Measurements from ENCODE around the gene TIE1.

The TIE1 gene

DNA sequence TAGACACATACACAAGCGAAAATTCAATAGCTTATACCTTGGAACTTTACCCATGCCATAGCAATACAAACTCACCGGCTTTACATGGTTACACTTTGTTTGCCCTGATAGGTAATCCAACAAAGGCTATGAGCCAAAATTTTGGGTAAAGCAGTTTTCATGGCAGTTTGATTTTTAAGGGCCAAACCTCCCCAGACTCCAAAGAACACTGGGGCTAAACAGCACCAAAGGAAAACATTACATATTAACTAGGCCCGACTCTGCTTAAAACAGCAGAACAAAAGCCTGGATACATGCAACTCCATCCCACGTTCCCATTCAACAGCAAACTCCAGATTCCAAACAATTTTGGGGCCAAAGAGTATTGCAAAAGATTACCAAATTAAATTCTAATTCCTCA lies 35.4 kb upstream of the TIE1 start:
- Histone ChIP-seq H3K4me3 (no peak overlapping the region), H3K9ac (ENCODE audit: insufficient read length) (no peak overlapping the region), H3K36me3 (ENCODE audit: insufficient read depth, low read length) (no peaks in the 10 kb centered on the region), H3K9me3 (ENCODE audit: low read depth, low read length) (no peaks in the 10 kb centered on the region), H3K27ac (no peak overlapping the region)
- TF ChIP-seq FOXP2 (optimal IDR thresholded peaks at IDR 0.05; ENCODE audit: control extremely low read depth, extremely low read length, insufficient read depth) (no peak), EZH2 (IDR thresholded peaks at IDR 0.05) (no peak), POLR2AphosphoS5 (IDR thresholded peaks at IDR 0.05; ENCODE audit: borderline replicate concordance, low read depth, low read length) (no peak)
- no peak for DNase-seq (ENCODE audit: low read depth, low spot score)

DNA sequence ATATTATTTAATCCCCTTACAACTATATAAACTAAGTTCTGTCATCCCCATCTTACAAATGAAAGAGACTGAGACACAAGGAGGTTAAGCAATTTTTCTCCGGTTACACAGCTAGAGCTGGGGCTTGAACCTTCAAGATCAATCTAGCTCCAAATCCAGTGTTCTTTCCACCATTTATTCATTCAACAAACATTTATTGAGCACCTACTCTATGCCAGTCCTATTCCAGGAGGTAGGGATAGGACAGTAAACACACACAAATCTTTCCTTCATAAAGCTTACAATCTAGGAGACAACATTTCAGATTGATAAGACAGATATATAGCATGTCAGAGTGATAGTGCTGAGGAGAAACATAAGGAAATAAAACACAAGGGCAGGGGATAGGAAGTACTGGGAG lies 33.9 kb upstream of the TIE1 start:
- DNase-seq (ENCODE audit: low read depth, low spot score) = no peak
- no peak overlapping the region for H3K9ac ChIP-seq (ENCODE audit: insufficient read length)
- no peaks in the 10 kb centered on the region for H3K36me3 ChIP-seq (ENCODE audit: insufficient read depth, low read length)
- no peak overlapping the region for H3K4me3 ChIP-seq
- H3K9me3 ChIP-seq (ENCODE audit: low read depth, low read length) = no peaks in the 10 kb centered on the region
- H3K27ac ChIP-seq = no peak overlapping the region
- TF ChIP-seq POLR2AphosphoS5 (IDR thresholded peaks at IDR 0.05; ENCODE audit: borderline replicate concordance, low read depth, low read length) = no peak
- TF ChIP-seq FOXP2 (optimal IDR thresholded peaks at IDR 0.05; ENCODE audit: control extremely low read depth, extremely low read length, insufficient read depth) = no peak
- no peak for TF ChIP-seq EZH2 (IDR thresholded peaks at IDR 0.05)

DNA sequence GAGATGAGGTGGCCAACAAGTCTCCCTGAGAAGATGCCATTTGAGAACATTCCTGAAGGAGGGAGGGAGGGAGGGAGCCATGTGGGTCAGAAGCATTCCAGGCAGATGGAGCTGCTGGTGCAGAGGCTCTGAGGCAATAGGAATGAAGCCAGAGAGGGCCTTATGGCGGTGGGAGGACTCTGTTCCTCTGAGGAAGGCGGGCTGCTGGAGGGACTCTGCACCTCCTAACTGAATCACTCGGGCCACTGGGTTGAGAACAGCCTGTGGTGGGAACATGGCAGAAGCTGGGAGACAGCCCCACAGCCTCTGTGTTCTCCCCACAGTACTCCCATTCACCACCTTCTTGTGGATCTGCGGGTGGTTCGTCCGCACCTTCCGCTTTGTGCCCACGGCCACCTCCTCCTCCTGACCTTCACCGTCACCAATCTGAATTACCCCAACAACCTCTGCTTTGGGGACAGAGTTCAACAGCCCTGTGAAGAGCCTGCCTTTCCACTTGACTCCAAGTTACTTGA lies 33.4 kb upstream of the TIE1 start:
- DNase-seq (ENCODE audit: low read depth, low spot score) = no peak
- H3K27ac ChIP-seq = no peak overlapping the region
- no peak overlapping the region for H3K9ac ChIP-seq (ENCODE audit: insufficient read length)
- H3K4me3 ChIP-seq = no peak overlapping the region
- no peaks in the 10 kb centered on the region for H3K9me3 ChIP-seq (ENCODE audit: low read depth, low read length)
- H3K36me3 ChIP-seq (ENCODE audit: insufficient read depth, low read length) = no peaks in the 10 kb centered on the region
- no peak for TF ChIP-seq EZH2 (IDR thresholded peaks at IDR 0.05)
- no peak for TF ChIP-seq POLR2AphosphoS5 (IDR thresholded peaks at IDR 0.05; ENCODE audit: borderline replicate concordance, low read depth, low read length)
- TF ChIP-seq FOXP2 (optimal IDR thresholded peaks at IDR 0.05; ENCODE audit: control extremely low read depth, extremely low read length, insufficient read depth) = no peak

DNA sequence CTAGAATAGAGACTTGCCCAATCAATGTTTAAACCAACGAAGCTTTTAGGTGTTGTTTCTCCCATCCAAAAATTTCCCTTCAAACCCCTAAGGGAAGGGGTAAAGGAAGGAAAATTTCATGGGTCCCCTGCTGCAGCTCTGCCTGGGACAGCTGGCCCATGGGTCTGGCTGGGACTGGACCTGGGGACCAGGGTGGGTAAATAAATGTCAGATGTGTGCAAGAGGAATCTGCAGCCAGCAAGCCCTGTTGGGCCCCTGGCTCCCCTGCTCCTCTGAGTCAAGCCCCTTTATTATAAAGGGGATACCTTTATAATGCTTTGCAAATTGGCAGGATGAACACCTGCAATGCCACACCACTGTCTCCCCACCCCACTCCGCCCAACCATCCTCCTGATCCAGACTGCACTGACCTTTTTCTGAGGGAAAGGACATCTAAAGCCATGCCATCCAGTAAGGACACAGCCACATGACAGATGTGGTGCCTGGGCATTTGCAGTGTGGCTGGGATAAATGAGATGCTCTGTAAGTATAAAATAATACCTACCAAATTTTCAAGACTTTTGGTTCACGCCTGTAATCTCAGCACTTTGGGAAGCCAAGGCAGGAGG lies 32.9 kb upstream of the TIE1 start:
- no peaks in the 10 kb centered on the region for H3K9me3 ChIP-seq (ENCODE audit: low read depth, low read length)
- H3K4me3 ChIP-seq = no peak overlapping the region
- TF ChIP-seq FOXP2 (optimal IDR thresholded peaks at IDR 0.05; ENCODE audit: control extremely low read depth, extremely low read length, insufficient read depth) (no peak), POLR2AphosphoS5 (IDR thresholded peaks at IDR 0.05; ENCODE audit: borderline replicate concordance, low read depth, low read length) (no peak), EZH2 (IDR thresholded peaks at IDR 0.05) (no peak)
- H3K36me3 ChIP-seq (ENCODE audit: insufficient read depth, low read length) = no peaks in the 10 kb centered on the region
- H3K9ac ChIP-seq (ENCODE audit: insufficient read length) = no peak overlapping the region
- H3K27ac ChIP-seq = no peak overlapping the region
- DNase-seq (ENCODE audit: low read depth, low spot score) = no peak

DNA sequence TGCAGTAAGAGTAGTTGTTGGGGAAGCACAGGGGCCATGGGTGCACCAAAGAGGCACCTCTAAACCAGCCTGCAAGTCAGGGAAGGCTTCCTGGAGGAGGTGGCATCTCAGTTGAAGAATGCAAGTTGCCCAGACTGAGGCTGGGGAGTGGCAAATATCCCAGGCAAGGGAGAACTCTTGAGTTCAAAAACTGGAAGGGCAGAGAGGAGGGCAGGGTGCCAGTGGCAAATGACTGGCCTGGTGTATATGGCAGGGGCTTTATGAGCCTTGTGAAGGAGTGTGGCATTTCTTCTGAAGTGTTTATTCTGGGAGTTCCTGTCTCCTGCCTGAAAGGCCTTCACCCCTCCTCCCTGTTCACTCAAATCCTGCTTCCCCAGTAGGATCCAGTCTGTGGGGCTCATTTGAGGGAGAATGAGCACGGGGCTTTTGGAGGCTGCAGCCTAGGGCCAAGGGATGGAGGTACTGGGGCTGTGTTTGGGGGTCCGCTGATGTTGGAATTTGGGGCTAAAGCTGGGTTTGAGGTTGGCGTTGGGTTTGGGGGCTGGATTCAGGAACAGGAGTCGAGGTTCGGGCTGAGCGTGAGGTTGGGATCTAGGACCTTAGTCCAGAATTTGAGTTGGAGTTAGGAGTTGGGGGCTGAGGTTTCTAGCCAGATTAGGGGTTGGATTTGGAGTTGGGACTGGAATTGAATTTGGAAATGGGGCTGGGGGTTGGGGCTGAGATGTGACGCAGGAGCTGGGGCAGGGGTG lies 31.0 kb upstream of the TIE1 start, which contains the start of gene TMEM125:
Gene TMEM125 (plus strand): TSS at position 357 of the 749 bp plus-strand sequence. CDS start 2,740 bp downstream, outside the sequence.
- Histone ChIP-seq H3K9me3 (ENCODE audit: low read depth, low read length) (no peaks in the 10 kb centered on the region), H3K27ac (no peak within 1 kb of the TSS), H3K4me3 (no peak within 1 kb of the TSS), H3K36me3 (ENCODE audit: insufficient read depth, low read length) (no peaks in the 10 kb centered on the region), H3K9ac (ENCODE audit: insufficient read length) (no peak within 1 kb of the TSS)
- no peak for DNase-seq (ENCODE audit: low read depth, low spot score)
- TF ChIP-seq POLR2AphosphoS5 (IDR thresholded peaks at IDR 0.05; ENCODE audit: borderline replicate concordance, low read depth, low read length) = no peak
- no peak for TF ChIP-seq EZH2 (IDR thresholded peaks at IDR 0.05)

DNA sequence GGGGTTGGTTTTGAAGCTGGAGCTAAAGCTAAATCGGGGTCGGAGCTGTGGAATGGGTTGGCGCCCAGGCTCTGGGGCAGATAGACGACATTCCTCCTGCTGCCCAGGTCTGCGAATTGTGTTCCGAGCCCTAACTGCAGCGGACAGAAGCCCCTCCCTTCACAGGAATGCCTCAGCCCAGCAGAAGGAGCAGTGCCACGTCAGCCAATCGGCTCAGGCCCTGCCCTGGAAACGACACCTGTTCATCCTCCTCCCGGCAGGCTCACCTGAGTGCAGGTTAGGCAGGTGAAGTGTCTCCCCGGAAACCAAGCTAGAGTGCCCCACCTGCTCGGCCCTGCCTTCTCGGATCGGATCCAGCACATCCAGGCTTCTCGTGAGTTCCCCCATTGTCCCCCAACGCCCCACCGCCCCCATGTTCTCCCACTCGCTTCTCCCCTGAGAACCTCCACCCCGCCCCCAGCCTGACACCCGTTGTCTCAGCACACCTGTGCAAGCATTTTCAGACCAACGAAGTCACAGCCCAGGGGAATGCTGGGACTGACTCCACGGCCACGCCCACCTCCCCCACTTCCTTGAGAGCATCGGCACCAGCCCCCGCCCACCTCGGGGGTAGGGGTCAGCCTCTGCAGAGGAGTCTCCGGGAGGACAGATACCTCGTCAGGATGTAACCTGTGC lies 30.2 kb upstream of the TIE1 start:
- H3K9me3 ChIP-seq (ENCODE audit: low read depth, low read length) = no peaks in the 10 kb centered on the region
- TF ChIP-seq EZH2 (IDR thresholded peaks at IDR 0.05) (no peak), POLR2AphosphoS5 (IDR thresholded peaks at IDR 0.05; ENCODE audit: borderline replicate concordance, low read depth, low read length) (no peak), FOXP2 (optimal IDR thresholded peaks at IDR 0.05; ENCODE audit: control extremely low read depth, extremely low read length, insufficient read depth) (no peak)
- H3K9ac ChIP-seq (ENCODE audit: insufficient read length) = no peak overlapping the region
- DNase-seq (ENCODE audit: low read depth, low spot score) = no peak
- no peaks in the 10 kb centered on the region for H3K36me3 ChIP-seq (ENCODE audit: insufficient read depth, low read length)
- H3K27ac ChIP-seq = no peak overlapping the region
- no peak overlapping the region for H3K4me3 ChIP-seq

DNA sequence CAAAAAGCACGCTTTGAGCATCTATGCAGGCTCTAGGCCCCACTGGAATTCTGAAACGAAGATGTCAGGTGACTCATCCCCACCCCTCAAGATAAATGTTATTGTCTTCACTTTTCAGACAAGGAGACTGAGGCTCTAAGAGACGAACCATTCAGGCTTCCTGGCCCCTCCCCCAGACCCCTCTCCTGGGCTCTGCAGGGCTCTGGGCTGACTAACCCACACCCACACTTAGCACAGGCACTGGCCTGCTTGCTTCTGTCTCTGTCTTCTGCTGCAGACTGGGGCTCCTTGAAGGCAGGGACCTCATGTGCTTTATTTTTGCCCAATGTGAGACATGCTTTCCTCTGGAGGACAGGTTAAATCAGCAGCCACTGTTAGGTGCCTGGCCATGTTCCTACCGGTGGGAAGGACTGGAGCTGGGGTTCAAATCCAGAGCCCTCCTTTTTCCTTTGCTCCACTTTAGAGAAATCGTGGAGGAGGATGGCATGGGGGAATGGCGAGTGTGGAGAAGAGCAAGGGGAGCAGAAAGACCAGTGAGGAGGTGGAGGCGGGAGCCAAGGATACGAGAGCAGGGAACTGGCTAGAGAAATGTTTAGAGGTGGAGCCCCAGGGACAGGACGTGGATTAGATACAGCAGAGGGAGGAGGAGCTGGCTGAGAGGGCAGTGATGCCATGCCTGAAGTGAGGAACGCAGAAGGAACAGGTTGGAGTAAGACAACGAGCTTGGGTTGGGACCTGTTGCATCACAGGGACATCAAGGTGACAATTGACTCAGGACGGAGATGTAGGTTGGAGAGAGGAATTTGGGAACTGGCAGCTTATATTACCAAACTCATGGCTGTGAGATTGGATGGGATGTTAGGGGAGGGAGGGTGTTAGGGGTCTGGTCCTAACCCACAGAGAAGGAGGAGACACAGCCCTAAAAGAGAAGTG lies 29.3 kb upstream of the TIE1 start:
- no peak overlapping the region for H3K4me3 ChIP-seq

More for the DNA sequence above, 29.3 kb upstream of the TIE1 start:
- H3K36me3 ChIP-seq (ENCODE audit: insufficient read depth, low read length) = no peaks in the 10 kb centered on the region
- H3K27ac ChIP-seq = no peak overlapping the region
- H3K9ac ChIP-seq (ENCODE audit: insufficient read length) = no peak overlapping the region
- no peaks in the 10 kb centered on the region for H3K9me3 ChIP-seq (ENCODE audit: low read depth, low read length)
- no peak for DNase-seq (ENCODE audit: low read depth, low spot score)
- TF ChIP-seq EZH2 (IDR thresholded peaks at IDR 0.05) (no peak), POLR2AphosphoS5 (IDR thresholded peaks at IDR 0.05; ENCODE audit: borderline replicate concordance, low read depth, low read length) (no peak)
